HL-60 (cell line): ENCODE data around the gene NALCN.

Experiments used
- POLR2AphosphoS5 ChIP-seq: IDR thresholded peaks from 2 replicates; pipeline ENCODE4 v1.6.1; 2012; ENCODE audit warnings: low read depth
- TF ChIP-seq, protein P1 (sequence below): IDR thresholded peaks from one replicate; pipeline ENCODE4 v1.5.1; 2011; ENCODE audit warnings: low read length, control low read depth, inconsistent platforms; ENCODE audit not compliant: insufficient read depth

DNA sequence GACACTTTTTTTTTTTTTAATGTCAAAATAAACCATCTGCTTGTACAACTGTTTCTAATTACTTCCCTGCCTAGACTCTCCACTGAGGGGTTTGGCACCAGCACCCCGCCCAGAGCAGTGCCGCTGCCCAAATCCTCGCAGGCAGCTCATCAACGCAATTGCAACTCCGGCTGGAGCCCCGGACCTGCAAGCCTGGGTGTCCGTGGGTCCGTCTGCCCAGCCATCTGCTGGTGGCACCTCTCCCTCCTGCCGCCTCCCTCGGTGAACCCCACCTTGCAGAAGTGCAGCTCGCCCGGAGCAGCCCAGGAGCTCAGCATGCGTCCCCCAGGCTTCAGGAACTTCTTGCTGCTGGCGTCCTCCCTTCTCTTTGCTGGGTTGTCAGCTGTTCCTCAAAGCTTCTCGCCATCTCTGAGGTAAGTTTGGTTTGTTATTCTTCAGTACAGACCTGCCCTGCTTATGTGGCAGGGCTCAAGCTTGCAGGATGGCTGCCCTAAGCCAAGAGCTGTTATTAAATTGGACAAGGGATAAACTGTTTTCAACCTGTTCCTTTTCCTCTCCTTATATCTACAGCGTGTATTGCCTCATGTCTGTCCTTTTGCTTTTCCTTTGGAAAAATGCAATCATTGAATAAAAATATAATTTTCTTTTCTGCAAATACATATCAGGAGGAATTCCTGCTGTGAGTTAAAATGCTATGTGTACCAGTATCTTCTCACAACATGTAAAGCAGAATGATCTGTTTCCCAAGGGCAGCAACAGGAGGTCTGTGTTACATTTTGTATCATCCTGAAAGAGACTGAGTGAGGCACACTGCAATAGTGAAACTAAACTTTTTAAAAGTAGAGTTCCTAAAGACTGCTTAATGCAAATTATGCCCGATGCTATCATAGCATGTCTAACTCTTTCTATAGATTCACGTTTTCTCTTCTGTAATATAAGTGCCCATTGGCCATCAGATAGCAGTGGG lies 36.5 kb upstream of the NALCN start, which contains the start of gene ITGBL1:
- TF ChIP-seq, protein P1, sequence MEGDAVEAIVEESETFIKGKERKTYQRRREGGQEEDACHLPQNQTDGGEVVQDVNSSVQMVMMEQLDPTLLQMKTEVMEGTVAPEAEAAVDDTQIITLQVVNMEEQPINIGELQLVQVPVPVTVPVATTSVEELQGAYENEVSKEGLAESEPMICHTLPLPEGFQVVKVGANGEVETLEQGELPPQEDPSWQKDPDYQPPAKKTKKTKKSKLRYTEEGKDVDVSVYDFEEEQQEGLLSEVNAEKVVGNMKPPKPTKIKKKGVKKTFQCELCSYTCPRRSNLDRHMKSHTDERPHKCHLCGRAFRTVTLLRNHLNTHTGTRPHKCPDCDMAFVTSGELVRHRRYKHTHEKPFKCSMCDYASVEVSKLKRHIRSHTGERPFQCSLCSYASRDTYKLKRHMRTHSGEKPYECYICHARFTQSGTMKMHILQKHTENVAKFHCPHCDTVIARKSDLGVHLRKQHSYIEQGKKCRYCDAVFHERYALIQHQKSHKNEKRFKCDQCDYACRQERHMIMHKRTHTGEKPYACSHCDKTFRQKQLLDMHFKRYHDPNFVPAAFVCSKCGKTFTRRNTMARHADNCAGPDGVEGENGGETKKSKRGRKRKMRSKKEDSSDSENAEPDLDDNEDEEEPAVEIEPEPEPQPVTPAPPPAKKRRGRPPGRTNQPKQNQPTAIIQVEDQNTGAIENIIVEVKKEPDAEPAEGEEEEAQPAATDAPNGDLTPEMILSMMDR = no peak
- TF ChIP-seq POLR2AphosphoS5 = no peak
